Liver (tissue), 3 donors: Measurements from ENCODE around the gene HACL1.

Source experiments
- HNF4G ChIP-seq: IDR thresholded peaks from 2 replicates; pipeline ENCODE4 v1.6.1; 2016; ENCODE audit warnings: antibody characterized with exemption
- TF ChIP-seq, protein P1 (sequence below): fragments of 150-350 bp; IDR thresholded peaks from 2 replicates; pipeline ENCODE4 v1.5.1; 2017; ENCODE audit warnings: improper control_type of control experiment, low read depth, low read length; ENCODE audit not compliant: missing input control
- donor health status: healthy.
- donor health status: healthy.

DNA sequence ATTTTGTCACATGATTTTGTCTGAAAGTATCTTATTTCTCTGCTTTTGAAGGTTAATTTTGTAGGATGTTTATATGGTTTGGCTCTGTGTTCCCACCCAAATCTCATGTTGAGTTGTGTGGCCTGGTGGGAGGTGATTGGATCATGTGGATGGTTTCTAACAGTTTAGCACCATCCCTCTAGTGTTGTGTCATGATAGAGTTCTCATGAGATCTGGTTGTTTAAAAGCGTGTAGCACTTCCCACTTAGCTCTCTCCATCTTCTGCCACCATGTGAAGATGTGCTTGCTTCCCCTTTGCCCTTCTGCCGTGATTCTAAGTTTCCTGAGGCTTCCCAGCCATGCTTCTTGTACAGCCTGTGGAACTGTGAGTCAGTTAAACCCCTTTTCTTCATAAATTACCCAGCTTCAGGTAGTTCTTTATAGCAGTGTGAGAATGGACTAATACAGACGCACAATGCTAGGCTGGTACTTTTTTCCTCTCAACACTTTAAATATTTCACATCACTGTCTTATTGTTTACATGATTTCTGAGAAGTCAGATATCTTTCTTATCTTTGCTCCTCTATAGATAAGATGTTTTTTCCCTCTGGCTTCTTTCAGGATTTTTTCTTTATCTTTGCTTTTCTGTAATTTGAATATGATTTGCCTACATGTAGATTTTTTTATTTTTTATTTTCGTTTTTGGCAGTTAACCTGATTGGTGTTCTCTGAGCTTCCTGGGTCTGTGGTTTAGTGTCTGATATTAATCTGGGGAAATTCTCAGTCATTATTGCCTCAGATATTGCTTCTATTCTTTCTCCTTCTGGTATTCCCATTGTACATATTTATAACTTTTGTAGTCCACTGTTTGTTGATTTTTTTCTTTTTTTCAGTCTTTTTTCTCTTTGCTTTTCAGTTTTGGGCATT, 22.4 kb upstream of the HACL1 start:
- TF ChIP-seq, protein P1, sequence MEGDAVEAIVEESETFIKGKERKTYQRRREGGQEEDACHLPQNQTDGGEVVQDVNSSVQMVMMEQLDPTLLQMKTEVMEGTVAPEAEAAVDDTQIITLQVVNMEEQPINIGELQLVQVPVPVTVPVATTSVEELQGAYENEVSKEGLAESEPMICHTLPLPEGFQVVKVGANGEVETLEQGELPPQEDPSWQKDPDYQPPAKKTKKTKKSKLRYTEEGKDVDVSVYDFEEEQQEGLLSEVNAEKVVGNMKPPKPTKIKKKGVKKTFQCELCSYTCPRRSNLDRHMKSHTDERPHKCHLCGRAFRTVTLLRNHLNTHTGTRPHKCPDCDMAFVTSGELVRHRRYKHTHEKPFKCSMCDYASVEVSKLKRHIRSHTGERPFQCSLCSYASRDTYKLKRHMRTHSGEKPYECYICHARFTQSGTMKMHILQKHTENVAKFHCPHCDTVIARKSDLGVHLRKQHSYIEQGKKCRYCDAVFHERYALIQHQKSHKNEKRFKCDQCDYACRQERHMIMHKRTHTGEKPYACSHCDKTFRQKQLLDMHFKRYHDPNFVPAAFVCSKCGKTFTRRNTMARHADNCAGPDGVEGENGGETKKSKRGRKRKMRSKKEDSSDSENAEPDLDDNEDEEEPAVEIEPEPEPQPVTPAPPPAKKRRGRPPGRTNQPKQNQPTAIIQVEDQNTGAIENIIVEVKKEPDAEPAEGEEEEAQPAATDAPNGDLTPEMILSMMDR: no peak
- TF ChIP-seq HNF4G: no peak
